AG04450 (cell line): Measurements from ENCODE around the gene CERS4. TPM values are rescaled to one million over a fixed set of nuclear protein-coding genes. Genes with fewer than 3 reads are reported as not detected.

Experiments
- CTCF ChIA-PET: fragments of 300-600, 350-600 bp; formaldehyde crosslinking; extraction: SDS; loops from one replicate; lab custom pipeline; 2022; ENCODE audit warnings: antibody characterized with exemption, inconsistent platforms; lab: Charles Lee
- POLR2A ChIA-PET: fragments of 350-600 bp; formaldehyde crosslinking; extraction: SDS; loops from one replicate; lab custom pipeline; 2021; ENCODE audit warnings: antibody characterized with exemption, inconsistent platforms; lab: Yijun Ruan, JAX
- DNase-seq: peaks from one replicate; pipeline ENCODE4 v3.0.0-alpha.2; 2011; ENCODE audit warnings: low read depth, low spot score
- H3K27ac ChIP-seq: one replicate; pipeline ENCODE4 v1.5.1; 2012; ENCODE audit warnings: low read depth, low read length, control low read depth
- H3K27me3 ChIP-seq: one replicate; pipeline ENCODE4 v1.6.0; 2012; ENCODE audit warnings: low read length; ENCODE audit not compliant: control insufficient read depth, insufficient read depth
- H3K4me3 ChIP-seq: 2 replicates; pipeline ENCODE4 v1.5.1; 2011; ENCODE audit warnings: mild to moderate bottlenecking, low read depth, low read length, control low read depth
- H3K9me3 ChIP-seq: 2 replicates; pipeline ENCODE4 v1.5.1; 2012; ENCODE audit warnings: low read length; ENCODE audit not compliant: control insufficient read depth, insufficient read depth
- polyA plus RNA-seq: library from polyadenylated mRNA; depleted of rRNA; stranded (reverse); fragments of >200 nt; gene quantifications from 2 replicates; pipeline ENCODE4 v1.2.3, GENCODE V29; 2011
- TF ChIP-seq, protein P1 (sequence below): IDR thresholded peaks from 2 replicates; pipeline ENCODE4 v1.5.1; 2011; ENCODE audit warnings: low read depth, low read length, control low read depth, inconsistent platforms

CERS4 gene
- polyA plus RNA-seq, 1 experiment: 4.7 TPM

GRCh38 chr19:8306235-8307054 lies 97.3 kb downstream of the CERS4 start:
- ChIA-PET POLR2A (no interaction called here), CTCF (interaction anchor here (0.6 kb wide), 1 partner anchor 41 kb away, joined by 3 read pairs; no protein-coding TSS in a partner anchor)
- Histone ChIP-seq H3K27ac (no peak overlapping the region), H3K27me3 (no peaks in the 10 kb centered on the region), H3K4me3 (no peak overlapping the region), H3K9me3 (peaks cover 6% of the 10 kb centered on the region; the same call in 1 of the 2 replicates)
- DNase-seq: no peak
- TF ChIP-seq, protein P1, sequence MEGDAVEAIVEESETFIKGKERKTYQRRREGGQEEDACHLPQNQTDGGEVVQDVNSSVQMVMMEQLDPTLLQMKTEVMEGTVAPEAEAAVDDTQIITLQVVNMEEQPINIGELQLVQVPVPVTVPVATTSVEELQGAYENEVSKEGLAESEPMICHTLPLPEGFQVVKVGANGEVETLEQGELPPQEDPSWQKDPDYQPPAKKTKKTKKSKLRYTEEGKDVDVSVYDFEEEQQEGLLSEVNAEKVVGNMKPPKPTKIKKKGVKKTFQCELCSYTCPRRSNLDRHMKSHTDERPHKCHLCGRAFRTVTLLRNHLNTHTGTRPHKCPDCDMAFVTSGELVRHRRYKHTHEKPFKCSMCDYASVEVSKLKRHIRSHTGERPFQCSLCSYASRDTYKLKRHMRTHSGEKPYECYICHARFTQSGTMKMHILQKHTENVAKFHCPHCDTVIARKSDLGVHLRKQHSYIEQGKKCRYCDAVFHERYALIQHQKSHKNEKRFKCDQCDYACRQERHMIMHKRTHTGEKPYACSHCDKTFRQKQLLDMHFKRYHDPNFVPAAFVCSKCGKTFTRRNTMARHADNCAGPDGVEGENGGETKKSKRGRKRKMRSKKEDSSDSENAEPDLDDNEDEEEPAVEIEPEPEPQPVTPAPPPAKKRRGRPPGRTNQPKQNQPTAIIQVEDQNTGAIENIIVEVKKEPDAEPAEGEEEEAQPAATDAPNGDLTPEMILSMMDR: no peak

GRCh38 chr19:8307400-8307964 lies 98.3 kb downstream of the CERS4 start:
- H3K9me3 ChIP-seq: peaks cover 6% of the 10 kb centered on the region; the same call in 1 of the 2 replicates
- no peak for DNase-seq
- ChIA-PET POLR2A (interaction anchor here (0.7 to 1.4 kb wide), 2 partner anchors 14 to 207 kb away, joined by 3 read pairs; partner anchors contain the start of genes NDUFA7, RPS28 and ZNF414), CTCF (interaction anchor here (0.7 kb wide), 1 partner anchor 1529 kb away, joined by 3 read pairs; no protein-coding TSS in a partner anchor)
- H3K4me3 ChIP-seq: peak overlapping the region; percentile 75
- no peak overlapping the region for H3K27ac ChIP-seq
- H3K27me3 ChIP-seq: no peaks in the 10 kb centered on the region
- TF ChIP-seq, protein P1: no peak

DNA sequence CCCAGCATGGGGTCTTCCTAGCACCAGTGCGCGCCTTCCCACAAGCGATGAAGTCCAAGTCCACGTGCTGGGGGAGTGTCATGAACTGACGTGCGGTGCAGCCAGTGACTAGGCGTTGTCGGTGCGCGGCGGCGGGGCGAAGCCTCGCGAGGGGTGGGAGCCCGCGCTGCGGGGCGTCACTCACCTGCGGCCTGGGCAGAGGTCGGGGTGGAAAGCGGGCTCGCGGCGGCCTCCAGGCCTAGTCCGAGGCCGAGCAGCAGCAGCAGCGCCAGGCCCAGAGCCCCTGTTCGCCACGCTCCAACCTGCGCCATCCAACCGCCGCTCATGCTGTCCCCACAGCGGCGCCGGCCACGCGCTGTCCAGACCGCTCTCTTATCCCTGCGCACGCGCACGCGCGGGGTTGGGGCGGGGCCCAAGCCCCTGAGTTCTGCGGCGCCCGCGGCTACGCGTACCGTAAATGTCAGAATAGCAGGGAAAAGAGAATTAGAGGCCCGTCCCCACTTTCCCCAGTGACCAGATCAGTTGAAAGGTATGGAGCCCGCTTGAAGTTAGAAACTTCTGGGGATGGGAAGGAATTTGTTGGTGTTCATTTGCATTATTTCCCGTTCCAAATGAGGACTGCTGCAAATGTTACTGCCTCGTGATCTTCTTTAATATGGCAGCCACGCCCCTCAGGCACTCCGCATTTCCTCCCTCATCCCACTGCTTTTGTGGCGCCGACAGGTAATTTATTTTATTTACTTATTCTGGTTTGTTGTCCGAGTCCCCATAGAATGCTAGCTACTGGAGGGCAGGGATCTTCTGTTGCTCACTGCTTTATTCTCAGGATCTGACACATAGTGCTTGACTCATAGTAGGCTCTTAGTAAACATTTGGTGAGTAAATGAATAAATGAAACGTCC lies 99.0 kb downstream of the CERS4 start, which contains the start of gene CD320:
Gene CD320 (minus strand): TSS at position 394 of the 902 bp plus-strand sequence. CDS start 68 bp downstream, at position 326.
- DNase-seq: peak; percentile 64
- H3K27ac ChIP-seq: peak within 1 kb of the TSS; percentile 21
- ChIA-PET POLR2A (interaction anchor here (0.6 to 1.4 kb wide), 3 partner anchors 13 to 206 kb away, joined by 3 to 8 read pairs (median 3); partner anchors contain the start of genes NDUFA7, RPS28 and ZNF414), CTCF (no interaction called here)
- H3K27me3 ChIP-seq: no peaks in the 10 kb centered on the region
- H3K9me3 ChIP-seq: peaks cover 6% of the 10 kb centered on the region; the same call in 1 of the 2 replicates
- peak within 1 kb of the TSS; percentile 75 for H3K4me3 ChIP-seq
- TF ChIP-seq, protein P1: no peak

DNA sequence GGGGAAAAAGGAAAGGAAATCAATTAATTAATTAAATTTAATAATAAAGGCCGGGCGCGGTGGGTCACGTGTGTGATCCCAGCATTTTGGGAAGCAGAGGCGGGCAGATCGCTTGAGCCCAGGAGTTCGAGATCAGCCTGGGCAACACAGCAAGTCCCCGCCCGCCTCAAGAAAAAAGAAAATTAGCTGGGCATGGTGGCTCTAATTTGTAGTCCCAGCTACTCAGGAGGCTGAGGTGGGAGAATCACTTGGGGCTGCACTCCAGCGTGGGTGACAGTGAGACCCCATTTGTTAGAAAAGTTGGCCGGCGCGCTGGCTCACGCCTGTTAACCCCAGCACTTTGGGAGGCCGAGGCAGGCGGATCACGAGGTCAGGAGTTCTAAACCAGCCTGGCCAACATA lies 99.7 kb downstream of the CERS4 start:
- no peaks in the 10 kb centered on the region for H3K27me3 ChIP-seq
- CTCF ChIA-PET: interaction anchor here (0.6 kb wide), 1 partner anchor 272 kb away, joined by 3 read pairs; no protein-coding TSS in a partner anchor
- no peak overlapping the region for H3K27ac ChIP-seq
- no peak for DNase-seq
- peaks cover 4% of the 10 kb centered on the region; the same call in 1 of the 2 replicates for H3K9me3 ChIP-seq
- TF ChIP-seq, protein P1: no peak
- POLR2A ChIA-PET: interaction anchor here (0.6 kb wide), 1 partner anchor 55 kb away, joined by 8 read pairs; no protein-coding TSS in a partner anchor
- no peak overlapping the region for H3K4me3 ChIP-seq
